Pancreas (tissue), 10 donors: Measurements from ENCODE around the gene LRMDA. TPM values are rescaled to one million over a fixed set of nuclear protein-coding genes. Genes with fewer than 3 reads are reported as not detected.

ENCODE experiments used
- ATAC-seq, 4 donors: fragments of 200-7000 bp; cut with Tn5 transposase; one replicate each; pipeline versions ENCODE4 v1.8.0 to v1.9.1; 2020; ENCODE audit warnings: mild to moderate bottlenecking in 4 of 4, moderate library complexity in 4 of 4
- DNase-seq, 6 donors: peaks; one replicate each; pipeline ENCODE4 v3.0.0-alpha.2; 2020
- FAIRE-seq: peaks from 2 replicates; lab custom pipeline; 2012; peaks lifted over from hg19 to GRCh38; lab: Jason Lieb, UNC
- H3K27ac ChIP-seq, 4 donors: fragments of 200-600 bp; sonication (generic); 1 replicate in 3 of 4; 2 replicates in 1 of 4; pipeline versions ENCODE4 v1.5.0 to v1.8.0; 2020
- H3K27me3 ChIP-seq, 4 donors: fragments of 200-600 bp; one replicate each; pipeline ENCODE4 v1.8.0; 2021
- H3K36me3 ChIP-seq, 3 donors: fragments of 200-600 bp; sonication (generic) in 1 of 3; one replicate each; pipeline versions ENCODE4 v1.5.0 to v1.8.0; 2020 to 2021
- H3K4me1 ChIP-seq, 3 donors: fragments of 200-600 bp; one replicate each; pipeline ENCODE4 v1.8.0; 2021
- H3K4me3 ChIP-seq, 4 donors: fragments of 200-600 bp; sonication (generic) in 2 of 4; one replicate each; pipeline versions ENCODE4 v1.5.0 to v1.8.0; 2020 to 2021
- H3K9me3 ChIP-seq, 4 donors: fragments of 200-600 bp; one replicate each; pipeline ENCODE4 v1.8.0; 2021
- CTCF ChIP-seq, 4 donors: fragments of 200-600 bp; sonication (generic) in 3 of 4; IDR thresholded peaks; one replicate each; pipeline versions ENCODE4 v1.5.0 to v1.8.0; 2021; ENCODE audit warnings: antibody characterized with exemption in 4 of 4
- WGBS, 2 donors: extraction: QIAGEN DNeasy Blood & Tissue Kit; methylation state at CpG; one replicate each; pipeline ENCODE4 v1.1.7; 2013; 5-methylcytosine and 5-hydroxymethylcytosine counted together
- intact Hi-C, 3 donors: fragments of 100-400 bp; cut with DNase I; formaldehyde crosslinking; loops; one replicate each; pipeline versions ENCODE4 v1.11.1 to v1.14.2; 2022
- polyA plus RNA-seq, 2 donors: library from polyadenylated mRNA; stranded (reverse); fragments of 200-250 nt; gene quantifications; one replicate each; pipeline ENCODE4 v1.2.3, GENCODE V29; 2013
- total RNA-seq, 6 donors: library from RNA; stranded (reverse); fragmentation: NEBNext Ultra II Directional in 4 of 6; extraction: Animal tissue kit (Norgen Biotek cat#: 25700) in 4 of 6; gene quantifications; one replicate each; pipeline versions ENCODE4 v1.2.1 to v1.2.4, GENCODE V29; 2021 to 2023
- donor health status: healthy with polysubstance abuse.
- donor health status: DM: no; HTN: no; CAD: no; lungs with moderate emphysema.
- donor health status: DM: no; HTN: no; CAD: no.
- donor health status: control.
- donor health status: control.
- donor health status: Bipolar disorder and iron deficiency.
- donor health status: DM: yes; HTN: yes; CAD: no.
- donor health status: DM: no; HTN: no; CAD: no.
- donor health status: DM: no; HTN: no; CAD: no.
- donor health status: DM: yes; HTN: yes; CAD: no.

Gene LRMDA
- total and polyA plus RNA-seq, 8 donors: 4.6 to 21.2 (median 13.4) TPM

GRCh38 chr10:75664968-75665367, 233.5 kb downstream of the LRMDA start:
- Histone ChIP-seq H3K4me1 (peaks cover 0 to 13% (median 6%) of the 10 kb centered on the region in 3 donors), H3K27me3 (no peaks in the 10 kb centered on the region), H3K4me3 (no peak overlapping the region), H3K27ac (no peak overlapping the region), H3K9me3 (no peaks in the 10 kb centered on the region), H3K36me3 (no peaks in the 10 kb centered on the region)
- intact Hi-C loops: no loop called here
- 90 to 92% methylated on average over 3 of the region's 3 CpGs for WGBS, 2 donors
- no peak for ATAC-seq
- no peak for TF ChIP-seq CTCF (IDR thresholded peaks at IDR 0.05)
- DNase-seq: no peak
- FAIRE-seq: no peak

- DNase-seq: no peak
- Histone ChIP-seq H3K9me3 (no peaks in the 10 kb centered on the region), H3K36me3 (no peaks in the 10 kb centered on the region), H3K27me3 (no peaks in the 10 kb centered on the region), H3K4me1 (peaks cover 0 to 11% (median 6%) of the 10 kb centered on the region in 3 donors), H3K4me3 (no peak overlapping the region), H3K27ac (no peak overlapping the region)
- TF ChIP-seq CTCF (IDR thresholded peaks at IDR 0.05): no peak
- intact Hi-C loops: no loop called here
- no peak for ATAC-seq
- FAIRE-seq: no peak
These were observed 234.3 kb downstream of the LRMDA start for GRCh38 chr10:75665707-75666106.

- FAIRE-seq (no peak), ATAC-seq (no peak), DNase-seq (no peak)
- H3K9me3 ChIP-seq: no peaks in the 10 kb centered on the region
- H3K27ac ChIP-seq: no peak overlapping the region
- intact Hi-C loops: no loop called here
- WGBS, 2 donors: 86 to 91% methylated on average over 3 of the region's 4 CpGs
- H3K4me3 ChIP-seq: no peak overlapping the region
- no peak for TF ChIP-seq CTCF (IDR thresholded peaks at IDR 0.05)
- H3K27me3 ChIP-seq: no peaks in the 10 kb centered on the region
- H3K36me3 ChIP-seq: no peaks in the 10 kb centered on the region
- H3K4me1 ChIP-seq: no peaks in the 10 kb centered on the region
These were observed 240.8 kb downstream of the LRMDA start for GRCh38 chr10:75672111-75672671.

- WGBS, 2 donors: 86 to 89% methylated on average over 4 of the region's 4 CpGs
These were observed 241.4 kb downstream of the LRMDA start for GRCh38 chr10:75672842-75673241.

More at GRCh38 chr10:75672842-75673241, 241.4 kb downstream of the LRMDA start:
- intact Hi-C loops: no loop called here
- H3K27ac ChIP-seq: no peak overlapping the region
- FAIRE-seq: no peak
- H3K36me3 ChIP-seq: no peaks in the 10 kb centered on the region
- H3K27me3 ChIP-seq: no peaks in the 10 kb centered on the region
- H3K4me1 ChIP-seq: no peaks in the 10 kb centered on the region
- H3K4me3 ChIP-seq: no peak overlapping the region
- no peak for DNase-seq
- no peak for TF ChIP-seq CTCF (IDR thresholded peaks at IDR 0.05)
- ATAC-seq: no peak
- H3K9me3 ChIP-seq: no peaks in the 10 kb centered on the region
